T-cell (primary cell): Measurements from ENCODE around the gene RSPH9. TPM values are rescaled to one million over a fixed set of nuclear protein-coding genes. Genes with fewer than 3 reads are reported as not detected.
A peak's percentile ranks its signal among the peaks of the same experiment; 100 is the strongest.

ENCODE experiments used
- ATAC-seq, 4 experiments: fragments of 200-7000 bp in 3 of 4; fragments of 150-1000 bp in 1 of 4; cut with Tn5 transposase; replicated peaks in 1 of 4; 1 replicate in 3 of 4; 2 replicates in 1 of 4; pipeline ENCODE4 v1.10.0; 2021; ENCODE audit warnings: moderate library complexity in 3 of 4, mild to moderate bottlenecking in 2 of 4, moderate number of reproducible peaks in 1 of 4
- CTCF ChIA-PET, 2 donors: fragments of 300-600 bp; sonication (Branson Sonifier 250); formaldehyde crosslinking; loops; one replicate each; lab custom pipeline; 2022; ENCODE audit warnings: antibody characterized with exemption in 2 of 2; lab: Charles Lee
- POLR2A ChIA-PET, 2 donors: fragments of 300-600 bp; sonication (Branson Sonifier 250); formaldehyde crosslinking; loops; one replicate each; lab custom pipeline; 2022; ENCODE audit warnings: antibody characterized with exemption in 2 of 2; lab: Charles Lee
- DNase-seq, 35 experiments: peaks; one replicate each; pipeline versions ENCODE4 v3.0.0 to v3.0.0-alpha.2; 2013 to 2023
- H3K27ac ChIP-seq: one replicate; pipeline ENCODE4 v1.5.1; 2013; ENCODE audit warnings: low read length
- H3K27me3 ChIP-seq, 2 experiments: replicated peaks in 1 of 2; 1 replicate in 1 of 2; 2 replicates in 1 of 2; pipeline versions ENCODE4 v1.6.1 to v1.7.0; 2013; ENCODE audit warnings: low read length in 1 of 2, mixed read lengths in 1 of 2; ENCODE audit not compliant: control insufficient read depth in 2 of 2, insufficient read depth in 2 of 2; ENCODE audit errors: extremely low read depth in 1 of 2
- H3K36me3 ChIP-seq, 2 donors: 1 replicate in 1 of 2; 2 replicates in 1 of 2; pipeline versions ENCODE4 v1.6.1 to v1.7.0; 2013; ENCODE audit warnings: low read length in 1 of 2; ENCODE audit not compliant: control insufficient read depth in 2 of 2, insufficient read depth in 1 of 2; ENCODE audit errors: extremely low read depth in 1 of 2
- H3K4me1 ChIP-seq, 2 experiments: 1 replicate in 1 of 2; 2 replicates in 1 of 2; pipeline versions ENCODE4 v1.6.1 to v1.7.0; 2013; ENCODE audit warnings: low read length in 2 of 2, mixed read lengths in 1 of 2; ENCODE audit not compliant: insufficient read depth in 2 of 2, control insufficient read depth in 1 of 2; ENCODE audit errors: extremely low read depth in 1 of 2
- H3K4me3 ChIP-seq, 2 donors: 1 replicate in 1 of 2; 2 replicates in 1 of 2; pipeline versions ENCODE4 v1.5.1 to v1.7.0; 2013; ENCODE audit warnings: mild to moderate bottlenecking in 2 of 2, low read length in 1 of 2, moderate library complexity in 1 of 2; ENCODE audit not compliant: control insufficient read depth in 1 of 2; ENCODE audit errors: extremely low read depth in 1 of 2
- H3K9me3 ChIP-seq: 2 replicates; pipeline ENCODE4 v1.7.0; 2013
- H3K27ac Mint-ChIP-seq, 2 donors: one replicate each; pipeline ENCODE4 v1.8.0; 2020 to 2021; ENCODE audit warnings: mild to moderate bottlenecking in 2 of 2, mixed read lengths in 2 of 2
- H3K27me3 Mint-ChIP-seq, 2 donors: one replicate each; pipeline ENCODE4 v1.8.0; 2021 to 2022; ENCODE audit warnings: mixed read lengths in 2 of 2
- H3K36me3 Mint-ChIP-seq: one replicate; pipeline ENCODE4 v1.8.0; 2021; ENCODE audit warnings: mixed read lengths
- H3K4me1 Mint-ChIP-seq, 3 donors: one replicate each; pipeline ENCODE4 v1.8.0; 2020 to 2022; ENCODE audit warnings: mixed read lengths in 3 of 3, mild to moderate bottlenecking in 1 of 3
- H3K4me3 Mint-ChIP-seq, 3 donors: one replicate each; pipeline ENCODE4 v1.8.0; 2020 to 2022; ENCODE audit warnings: mild to moderate bottlenecking in 3 of 3, mixed read lengths in 3 of 3, moderate library complexity in 3 of 3
- H3K9me3 Mint-ChIP-seq, 3 donors: one replicate each; pipeline ENCODE4 v1.8.0; 2020 to 2022; ENCODE audit warnings: mixed read lengths in 3 of 3
- WGBS: methylation state at CpG from one replicate; pipeline ENCODE4 v1.1.5; 2013; ENCODE audit warnings: missing lambda C conversion rate; ENCODE audit not compliant: insufficient coverage; 5-methylcytosine and 5-hydroxymethylcytosine counted together
- total RNA-seq, 35 experiments: library from RNA in 6 of 35; stranded (reverse) in 6 of 35; fragments of 120-200 nt in 1 of 35; gene quantifications; one replicate each; pipeline versions ENCODE4 v1.2.1 to v1.2.4 and lab custom pipeline; 2013 to 2026

The RSPH9 gene
- total RNA-seq, 5 donors from 2014 or later (not counting 1 experiment from before 2014, with no cell fraction given), result not detected

GRCh38 chr6:43709654-43710303 is 64.9 kb downstream of the RSPH9 start:
- H3K9me3 Mint-ChIP-seq, result no peaks in the 10 kb centered on the region
- no peaks in the 10 kb centered on the region for H3K36me3 Mint-ChIP-seq
- Histone ChIP-seq H3K9me3 (no peaks in the 10 kb centered on the region), H3K4me1 (no peaks in the 10 kb centered on the region), H3K36me3 (no peaks in the 10 kb centered on the region), H3K27ac (no peak overlapping the region), H3K27me3 (peaks cover 0 to 47% of the 10 kb centered on the region in 2 experiments), H3K4me3 (no peak overlapping the region)
- WGBS, result 68% methylated on average over 3 of the region's 7 CpGs
- DNase-seq, result no peak
- H3K4me3 Mint-ChIP-seq, result no peak overlapping the region
- peaks cover 4 to 15% (median 6%) of the 10 kb centered on the region in 3 donors for H3K4me1 Mint-ChIP-seq
- CTCF ChIA-PET, result interaction anchor here (0.6 kb wide), 2 partner anchors 11 to 459 kb away, joined by 3 read pairs; no protein-coding TSS in a partner anchor
- H3K27ac Mint-ChIP-seq, result no peak overlapping the region
- POLR2A ChIA-PET, result no interaction called here
- no peak for ATAC-seq
- H3K27me3 Mint-ChIP-seq, result peaks cover 32 to 36% of the 10 kb centered on the region in 2 donors

GRCh38 chr6:43710576-43710975 is 65.7 kb downstream of the RSPH9 start:
- 80% methylated on average over 4 of the region's 4 CpGs for WGBS
- Mint-ChIP-seq H3K27ac (no peak overlapping the region), H3K27me3 (peaks cover 30 to 34% of the 10 kb centered on the region in 2 donors), H3K4me1 (peaks cover 4 to 15% (median 6%) of the 10 kb centered on the region in 3 donors), H3K36me3 (no peaks in the 10 kb centered on the region), H3K4me3 (no peak overlapping the region), H3K9me3 (no peaks in the 10 kb centered on the region)
- ChIA-PET POLR2A (no interaction called here), CTCF (no interaction called here)
- no peak for DNase-seq
- Histone ChIP-seq H3K27ac (no peak overlapping the region), H3K36me3 (no peaks in the 10 kb centered on the region), H3K4me1 (no peaks in the 10 kb centered on the region), H3K9me3 (no peaks in the 10 kb centered on the region), H3K27me3 (peaks cover 0 to 42% of the 10 kb centered on the region in 2 experiments), H3K4me3 (no peak overlapping the region)
- ATAC-seq, result no peak

- H3K27me3 Mint-ChIP-seq, result peaks cover 19 to 27% of the 10 kb centered on the region in 2 donors
- Histone ChIP-seq H3K4me1 (no peaks in the 10 kb centered on the region), H3K9me3 (no peaks in the 10 kb centered on the region), H3K27ac (no peak overlapping the region), H3K27me3 (peaks cover 0 to 42% of the 10 kb centered on the region in 2 experiments), H3K36me3 (no peaks in the 10 kb centered on the region), H3K4me3 (no peak overlapping the region)
- CTCF ChIA-PET, result interaction anchor here in 1 of 2 donors (0.7 kb wide), 1 partner anchor 192 kb away, joined by 4 read pairs; no protein-coding TSS in a partner anchor
- no peak overlapping the region for H3K4me3 Mint-ChIP-seq
- peak overlapping the region in 1 of 2 donors; percentile 61 for H3K27ac Mint-ChIP-seq
- H3K36me3 Mint-ChIP-seq, result no peaks in the 10 kb centered on the region
- peaks cover 0 to 4% (median 3%) of the 10 kb centered on the region in 3 donors for H3K4me1 Mint-ChIP-seq
- H3K9me3 Mint-ChIP-seq, result no peaks in the 10 kb centered on the region
- 90% methylated on average over 4 of the region's 6 CpGs for WGBS
- ATAC-seq (no peak), DNase-seq (no peak)
- POLR2A ChIA-PET, result no interaction called here
Measured at GRCh38 chr6:43712579-43712978, 67.7 kb downstream of the RSPH9 start.

GRCh38 chr6:43713643-43714310 is 68.9 kb downstream of the RSPH9 start:
- Histone ChIP-seq H3K4me3 (no peak overlapping the region), H3K4me1 (no peaks in the 10 kb centered on the region), H3K27ac (no peak overlapping the region), H3K36me3 (no peaks in the 10 kb centered on the region), H3K27me3 (peaks cover 0 to 45% of the 10 kb centered on the region in 2 experiments), H3K9me3 (no peaks in the 10 kb centered on the region)
- no peaks in the 10 kb centered on the region for H3K9me3 Mint-ChIP-seq
- H3K4me1 Mint-ChIP-seq, result peaks cover 0 to 4% (median 3%) of the 10 kb centered on the region in 3 donors
- no peaks in the 10 kb centered on the region for H3K36me3 Mint-ChIP-seq
- ChIA-PET POLR2A (no interaction called here), CTCF (no interaction called here)
- DNase-seq (no peak), ATAC-seq (peak in 1 of 4 experiments; percentile 4)
- 95% methylated on average over 9 of the region's 13 CpGs for WGBS
- H3K27me3 Mint-ChIP-seq, result peaks cover 23 to 32% of the 10 kb centered on the region in 2 donors
- no peak overlapping the region for H3K4me3 Mint-ChIP-seq
- H3K27ac Mint-ChIP-seq, result no peak overlapping the region

- no peak overlapping the region for H3K27ac ChIP-seq
- WGBS, result 56% methylated on average over 4 of the region's 9 CpGs
- POLR2A ChIA-PET, result no interaction called here
- no peaks in the 10 kb centered on the region for H3K4me1 ChIP-seq
- no peaks in the 10 kb centered on the region for H3K9me3 Mint-ChIP-seq
- peaks cover 0 to 48% of the 10 kb centered on the region in 2 experiments for H3K27me3 ChIP-seq
- no peak overlapping the region for H3K4me3 ChIP-seq
- H3K4me1 Mint-ChIP-seq, result peaks cover 0 to 4% (median 3%) of the 10 kb centered on the region in 3 donors
- no peaks in the 10 kb centered on the region for H3K36me3 ChIP-seq
- CTCF ChIA-PET, result no interaction called here
- H3K27me3 Mint-ChIP-seq, result peaks cover 23 to 28% of the 10 kb centered on the region in 2 donors
- H3K4me3 Mint-ChIP-seq, result no peak overlapping the region
- no peak for ATAC-seq
- no peak overlapping the region for H3K27ac Mint-ChIP-seq
- H3K36me3 Mint-ChIP-seq, result no peaks in the 10 kb centered on the region
- H3K9me3 ChIP-seq, result no peaks in the 10 kb centered on the region
- no peak for DNase-seq
Measured at GRCh38 chr6:43714311-43715055, 69.6 kb downstream of the RSPH9 start.
